GM21526 (cell line): Measurements from ENCODE around the gene DCANP1.

Experiments
- ATAC-seq: cut with Tn5 transposase; IDR thresholded peaks from one replicate; pipeline ENCODE4 v1.9.1; 2021; ENCODE audit warnings: moderate library complexity; ENCODE audit not compliant: unreplicated experiment, low FRiP score

DCANP1 gene

GRCh38 chr5:135428586-135428985 is 18.6 kb downstream of the DCANP1 start:
- ATAC-seq: no peak

- ATAC-seq: peak; percentile 86
These were observed 20.8 kb downstream of the DCANP1 start for GRCh38 chr5:135426102-135427082.

GRCh38 chr5:135425641-135426040 is 21.5 kb downstream of the DCANP1 start:
- ATAC-seq: no peak

GRCh38 chr5:135423846-135424168 is 23.3 kb downstream of the DCANP1 start:
- ATAC-seq: no peak

- no peak for ATAC-seq
These were observed 23.9 kb downstream of the DCANP1 start for GRCh38 chr5:135423146-135423845.

- no peak for ATAC-seq
These were observed 24.7 kb downstream of the DCANP1 start for GRCh38 chr5:135422419-135422818.

GRCh38 chr5:135417083-135417482 is 30.1 kb downstream of the DCANP1 start:
- no peak for ATAC-seq

- no peak for ATAC-seq
These were observed 42.1 kb downstream of the DCANP1 start for GRCh38 chr5:135405082-135405481.

GRCh38 chr5:135402031-135402430 is 45.1 kb downstream of the DCANP1 start:
- ATAC-seq: no peak

- ATAC-seq: no peak
These were observed 46.3 kb downstream of the DCANP1 start for GRCh38 chr5:135400866-135401265.

- ATAC-seq: no peak
These were observed 47.2 kb downstream of the DCANP1 start for GRCh38 chr5:135399794-135400542.

- ATAC-seq: peak; percentile 75
These were observed 48.0 kb downstream of the DCANP1 start, which contains the start of gene MACROH2A1 for GRCh38 chr5:135398855-135399793. TSS of gene MACROH2A1 (minus strand) at chr5:135399231. CDS start at chr5:135389093, 10,138 bp downstream.

- ATAC-seq: peak; percentile 38
These were observed 48.8 kb downstream of the DCANP1 start for GRCh38 chr5:135398160-135398854.

GRCh38 chr5:135397084-135397483 is 50.1 kb downstream of the DCANP1 start:
- no peak for ATAC-seq

GRCh38 chr5:135396459-135397055 is 50.6 kb downstream of the DCANP1 start:
- ATAC-seq: no peak

GRCh38 chr5:135395866-135396265 is 51.3 kb downstream of the DCANP1 start:
- no peak for ATAC-seq

GRCh38 chr5:135395451-135395850 is 51.7 kb downstream of the DCANP1 start:
- no peak for ATAC-seq
